IPS DF 6.9 (cell line): Measurements from ENCODE around the gene FLCN.
"Not testable (repeated sequence)": the region's sequence is repeated elsewhere in the genome, so short reads cannot be mapped to it uniquely, and the experiment has no call there.

Experiments
- DNase-seq: peaks from one replicate; pipeline ENCODE4 v3.0.0-alpha.2; 2013; ENCODE audit warnings: low read depth, low spot score
- H3K27ac ChIP-seq: one replicate; pipeline ENCODE4 v1.5.1; 2013; ENCODE audit warnings: low read length, control low read depth
- H3K27me3 ChIP-seq: 2 replicates; pipeline ENCODE4 v1.6.1; 2013; ENCODE audit warnings: mild to moderate bottlenecking, low read length; ENCODE audit not compliant: control insufficient read depth, insufficient read depth
- H3K36me3 ChIP-seq: 2 replicates; pipeline ENCODE4 v1.6.1; 2013; ENCODE audit warnings: low read length; ENCODE audit not compliant: control insufficient read depth, insufficient read depth
- H3K4me1 ChIP-seq: 2 replicates; pipeline ENCODE4 v1.6.1; 2013; ENCODE audit warnings: low read length; ENCODE audit not compliant: control insufficient read depth, insufficient read depth
- H3K4me3 ChIP-seq: 2 replicates; pipeline ENCODE4 v1.5.1; 2013; ENCODE audit warnings: mild to moderate bottlenecking, low read length
- H3K9me3 ChIP-seq: 2 replicates; pipeline ENCODE4 v1.6.1; 2013; ENCODE audit warnings: low read length, inconsistent platforms; ENCODE audit not compliant: control insufficient read depth, insufficient read depth
- WGBS: extraction: QIAGEN DNeasy Blood & Tissue Kit; methylation state at CpG from one replicate; pipeline ENCODE4 v1.1.7; 2013; ENCODE audit warnings: mixed read lengths, missing lambda C conversion rate; ENCODE audit not compliant: insufficient read length, insufficient coverage; 5-methylcytosine and 5-hydroxymethylcytosine counted together

FLCN gene, protein sequence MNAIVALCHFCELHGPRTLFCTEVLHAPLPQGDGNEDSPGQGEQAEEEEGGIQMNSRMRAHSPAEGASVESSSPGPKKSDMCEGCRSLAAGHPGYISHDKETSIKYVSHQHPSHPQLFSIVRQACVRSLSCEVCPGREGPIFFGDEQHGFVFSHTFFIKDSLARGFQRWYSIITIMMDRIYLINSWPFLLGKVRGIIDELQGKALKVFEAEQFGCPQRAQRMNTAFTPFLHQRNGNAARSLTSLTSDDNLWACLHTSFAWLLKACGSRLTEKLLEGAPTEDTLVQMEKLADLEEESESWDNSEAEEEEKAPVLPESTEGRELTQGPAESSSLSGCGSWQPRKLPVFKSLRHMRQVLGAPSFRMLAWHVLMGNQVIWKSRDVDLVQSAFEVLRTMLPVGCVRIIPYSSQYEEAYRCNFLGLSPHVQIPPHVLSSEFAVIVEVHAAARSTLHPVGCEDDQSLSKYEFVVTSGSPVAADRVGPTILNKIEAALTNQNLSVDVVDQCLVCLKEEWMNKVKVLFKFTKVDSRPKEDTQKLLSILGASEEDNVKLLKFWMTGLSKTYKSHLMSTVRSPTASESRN

GRCh38 chr17:17237026-17237799, at the start of gene FLCN:
Gene FLCN, minus strand, starts transcription at chr17:17237168. Its CDS starts 9,031 bp downstream, at chr17:17228137.
- 0 out of 2 replicates have a peak, but pooled peaks cover 2% of the 10 kb centered on the region for H3K4me1 ChIP-seq
- DNase-seq: peak; percentile 57
- no CpG with 5 or more reads among the region's 53 CpGs for WGBS
- no peaks in the 10 kb centered on the region for H3K27me3 ChIP-seq
- no peaks in the 10 kb centered on the region for H3K36me3 ChIP-seq
- peak within 1 kb of the TSS; percentile 92 for H3K4me3 ChIP-seq
- H3K9me3 ChIP-seq: no peaks in the 10 kb centered on the region
- H3K27ac ChIP-seq: no peak within 1 kb of the TSS

DNA sequence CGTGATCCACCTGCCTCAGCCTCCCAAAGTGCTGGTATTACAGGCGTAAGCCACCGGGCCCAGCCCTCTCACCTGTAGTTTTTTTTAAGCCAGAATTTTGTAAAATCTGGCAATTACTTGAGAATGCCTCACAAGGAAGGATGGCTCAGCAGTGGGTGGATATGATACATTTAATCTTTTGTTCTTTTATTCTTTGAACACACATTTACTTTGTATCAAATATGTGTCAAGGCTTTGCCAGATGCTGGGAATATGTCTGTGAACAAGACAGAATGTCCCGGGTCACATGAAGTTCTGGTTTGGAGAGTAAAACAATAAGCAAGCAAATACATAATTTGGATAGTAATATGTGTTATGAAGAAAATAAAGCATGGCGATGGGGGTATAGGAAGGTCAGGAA, 49.0 kb upstream of the FLCN start:
- DNase-seq: no peak
- Histone ChIP-seq H3K27ac (no peak overlapping the region), H3K4me1 (no peaks in the 10 kb centered on the region), H3K4me3 (no peak overlapping the region), H3K9me3 (no peaks in the 10 kb centered on the region), H3K36me3 (no peaks in the 10 kb centered on the region), H3K27me3 (no peaks in the 10 kb centered on the region; the same call in 1 of the 2 replicates)
- WGBS: 100% methylated on average over 1 of the region's 5 CpGs

DNA sequence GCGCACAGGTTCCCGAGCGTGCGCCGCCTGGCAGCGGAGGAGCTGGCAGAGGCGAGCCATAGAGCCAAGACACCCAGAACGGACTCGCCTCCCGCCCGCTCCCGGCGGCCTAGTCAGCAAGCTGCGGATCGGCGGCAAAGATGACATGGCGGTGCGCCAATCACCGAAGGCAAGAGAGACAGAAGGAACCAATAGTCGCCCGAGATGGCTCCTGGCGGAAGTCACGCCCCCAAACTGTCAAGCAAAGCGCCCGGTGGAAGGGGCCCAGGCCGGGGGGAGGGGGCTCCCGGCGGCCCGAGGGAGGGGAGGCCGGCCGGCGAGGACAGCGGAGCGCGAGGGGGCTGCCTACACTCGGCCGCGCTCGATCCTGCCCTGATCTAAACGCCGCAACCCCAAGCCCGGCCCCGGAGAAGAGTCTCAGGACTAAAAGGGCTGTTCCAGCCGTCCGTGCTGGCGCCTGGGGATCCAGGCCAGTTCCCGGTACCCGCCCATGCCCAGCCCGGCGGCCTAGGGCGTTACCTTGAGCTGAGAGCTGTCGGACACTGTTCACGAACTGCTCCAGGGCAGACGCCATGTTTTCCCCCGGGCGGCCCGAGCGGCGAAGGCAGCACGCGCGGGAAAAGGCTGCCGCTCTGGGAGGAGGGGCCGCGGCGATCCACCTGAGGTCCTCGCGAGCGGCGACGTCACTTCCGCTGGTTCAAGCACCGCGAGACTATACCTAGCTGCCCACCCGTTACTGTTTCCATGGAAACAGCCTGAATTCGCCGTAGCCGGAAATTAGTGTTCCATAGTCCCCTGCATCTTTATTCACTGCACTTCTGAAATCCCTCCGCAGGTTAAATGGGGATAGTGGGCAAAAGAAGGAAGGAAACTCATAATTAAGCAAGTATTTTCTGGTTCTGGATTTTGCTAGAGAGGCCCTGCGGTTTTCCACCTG, 43.9 kb upstream of the FLCN start, which contains the start of gene COPS3:
COPS3 (minus strand) TSS at position 634 of the 937 bp plus-strand sequence; CDS start at position 574, 60 bp downstream.
- no peaks in the 10 kb centered on the region for H3K27me3 ChIP-seq
- WGBS: no CpG with 5 or more reads among the region's 80 CpGs
- H3K27ac ChIP-seq: no peak within 1 kb of the TSS
- H3K4me1 ChIP-seq: no peaks in the 10 kb centered on the region
- DNase-seq: peak; percentile 95
- H3K4me3 ChIP-seq: peak within 1 kb of the TSS; percentile 96
- no peaks in the 10 kb centered on the region for H3K9me3 ChIP-seq
- no peaks in the 10 kb centered on the region for H3K36me3 ChIP-seq

GRCh38 chr17:17279316-17279715, 42.3 kb upstream of the FLCN start:
- Histone ChIP-seq H3K27me3 (no peaks in the 10 kb centered on the region), H3K36me3 (peaks cover 3% of the 10 kb centered on the region; the same call in 1 of the 2 replicates), H3K4me3 (no peak overlapping the region), H3K4me1 (no peaks in the 10 kb centered on the region), H3K9me3 (no peaks in the 10 kb centered on the region), H3K27ac (no peak overlapping the region)
- no CpG with 5 or more reads among the region's 4 CpGs for WGBS
- DNase-seq: no peak

GRCh38 chr17:17277431-17277830, 40.5 kb upstream of the FLCN start:
- no CpG with 5 or more reads among the region's 5 CpGs for WGBS
- not testable (repeated sequence) for H3K27ac ChIP-seq, H3K27me3 ChIP-seq, H3K36me3 ChIP-seq, H3K4me1 ChIP-seq, H3K4me3 ChIP-seq, DNase-seq, H3K9me3 ChIP-seq

DNA sequence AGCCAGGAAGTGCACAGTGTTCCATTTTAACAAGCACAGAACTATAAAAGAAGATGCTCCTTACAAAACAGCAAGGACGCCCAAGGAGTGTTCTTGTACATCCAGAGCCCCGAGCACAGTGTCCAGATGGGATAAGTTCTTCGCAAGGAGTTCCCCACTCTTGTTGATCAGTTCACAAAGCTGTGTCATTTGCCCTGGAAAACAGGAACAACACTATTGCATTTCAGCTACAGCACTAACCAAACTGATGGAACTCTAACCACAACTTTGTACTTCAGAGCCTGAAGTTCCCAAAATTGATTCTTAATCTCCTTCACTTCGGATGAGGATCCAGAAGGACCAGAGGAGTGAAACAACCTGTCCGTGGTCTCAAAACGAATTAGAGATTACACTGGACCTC, 39.0 kb upstream of the FLCN start:
- WGBS: no CpG with 5 or more reads among the region's 6 CpGs
- H3K27me3 ChIP-seq: no peaks in the 10 kb centered on the region
- no peaks in the 10 kb centered on the region for H3K9me3 ChIP-seq
- DNase-seq: no peak
- H3K36me3 ChIP-seq: peaks cover 3% of the 10 kb centered on the region; the same call in 1 of the 2 replicates
- no peak overlapping the region for H3K27ac ChIP-seq
- H3K4me1 ChIP-seq: no peaks in the 10 kb centered on the region
- H3K4me3 ChIP-seq: no peak overlapping the region

- Histone ChIP-seq H3K27ac (no peak overlapping the region), H3K36me3 (peaks cover 8% of the 10 kb centered on the region; the same call in 1 of the 2 replicates), H3K27me3 (no peaks in the 10 kb centered on the region), H3K4me1 (no peaks in the 10 kb centered on the region), H3K4me3 (no peak overlapping the region), H3K9me3 (no peaks in the 10 kb centered on the region)
- WGBS: 87% methylated on average over 1 of the region's 9 CpGs
- peak; percentile 16 for DNase-seq
Observed at GRCh38 chr17:17269926-17270773, 33.2 kb upstream of the FLCN start.

- Histone ChIP-seq H3K9me3 (no peaks in the 10 kb centered on the region), H3K27ac (no peak overlapping the region), H3K4me1 (no peaks in the 10 kb centered on the region), H3K27me3 (no peaks in the 10 kb centered on the region), H3K36me3 (peaks cover 14% of the 10 kb centered on the region), H3K4me3 (no peak overlapping the region)
- WGBS: no CpG with 5 or more reads among the region's 2 CpGs
- no peak for DNase-seq
Observed at GRCh38 chr17:17264430-17264829, 27.5 kb upstream of the FLCN start.

GRCh38 chr17:17258998-17259397, 22.0 kb upstream of the FLCN start:
- H3K4me3 ChIP-seq: no peak overlapping the region
- H3K4me1 ChIP-seq: no peaks in the 10 kb centered on the region
- DNase-seq: no peak
- WGBS: no CpG with 5 or more reads among the region's 4 CpGs
- no peaks in the 10 kb centered on the region for H3K9me3 ChIP-seq
- H3K27ac ChIP-seq: no peak overlapping the region
- peaks cover 14% of the 10 kb centered on the region for H3K36me3 ChIP-seq
- no peaks in the 10 kb centered on the region for H3K27me3 ChIP-seq
